K562 (cell line): ENCODE results near the gene MACROD2.

ENCODE experiments used
- JUN ChIP-seq, 2 experiments: sonication (generic) in 1 of 2; formaldehyde crosslinking in 1 of 2; IDR thresholded peaks; 2 replicates each; pipeline versions ENCODE4 v1.6.1 to v1.8.0; 2012 to 2022; ENCODE audit warnings: borderline replicate concordance in 2 of 2, mild to moderate bottlenecking in 2 of 2, improper control_type of control experiment in 1 of 2, low read depth in 1 of 2, low read length in 1 of 2, missing genetic modification reagents in 1 of 2
- YY1 ChIP-seq, 3 experiments: IDR thresholded peaks; 2 replicates each; pipeline ENCODE4 v1.6.1; 2011; ENCODE audit warnings: low read length in 2 of 3, mild to moderate bottlenecking in 2 of 3, moderate library complexity in 2 of 3, borderline replicate concordance in 1 of 3, control low read depth in 1 of 3, low read depth in 1 of 3; ENCODE audit not compliant: insufficient read depth in 3 of 3, insufficient replicate concordance in 2 of 3, control insufficient read depth in 1 of 3, insufficient read length in 1 of 3; ENCODE audit errors: extremely low read depth in 1 of 3
- ZNF347 ChIP-seq: fragments of 450-650 bp; formaldehyde crosslinking; IDR thresholded peaks from 2 replicates; pipeline ENCODE4 v1.4.0; 2020; ENCODE audit warnings: low read depth, mild to moderate bottlenecking, moderate library complexity
- TF ChIP-seq, protein P1 (sequence below), 3 experiments: IDR thresholded peaks in 2 of 3; conservative IDR thresholded peaks in 1 of 3; 2 replicates each; pipeline ENCODE4 v1.5.1; 2011 to 2012; ENCODE audit warnings: low read length in 3 of 3, mild to moderate bottlenecking in 3 of 3, control low read depth in 2 of 3, improper control_type of control experiment in 1 of 3, inconsistent platforms in 1 of 3, low read depth in 1 of 3, mixed read lengths in 1 of 3, moderate library complexity in 1 of 3; ENCODE audit not compliant: insufficient read depth in 2 of 3

DNA sequence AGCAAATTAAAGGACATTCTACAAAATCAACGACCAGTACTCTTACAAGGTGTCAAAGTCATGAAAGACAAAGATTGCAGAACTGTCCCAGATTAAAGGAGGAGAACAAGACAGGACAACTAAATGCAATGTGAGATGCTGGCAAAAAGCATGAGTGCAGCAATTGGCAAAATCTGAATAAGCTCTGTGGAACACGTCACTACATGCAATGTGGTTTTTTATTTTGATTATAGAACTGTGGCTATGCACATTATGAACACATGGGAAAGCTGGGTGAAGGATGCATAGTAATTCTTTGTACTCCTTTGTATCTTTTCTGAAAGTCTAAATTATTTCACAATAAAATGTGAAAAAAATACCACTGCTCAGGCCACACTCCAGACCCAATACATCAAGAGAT, 2068.6 kb downstream of the MACROD2 start:
- no peak for TF ChIP-seq YY1 (IDR thresholded peaks at IDR 0.05; ENCODE audit: borderline replicate concordance in 1 of 3, control insufficient read depth in 1 of 3, extremely low read depth in 1 of 3, insufficient read depth in 3 of 3, insufficient read length in 1 of 3, insufficient replicate concordance in 2 of 3, low read depth in 1 of 3, low read length in 2 of 3)
- TF ChIP-seq JUN (IDR thresholded peaks at IDR 0.05; ENCODE audit: borderline replicate concordance, low read depth, low read length) = no peak
- no peak for TF ChIP-seq JUN (CRISPR knock-in tag; IDR thresholded peaks at IDR 0.05; ENCODE audit: borderline replicate concordance)
- TF ChIP-seq, protein P1, sequence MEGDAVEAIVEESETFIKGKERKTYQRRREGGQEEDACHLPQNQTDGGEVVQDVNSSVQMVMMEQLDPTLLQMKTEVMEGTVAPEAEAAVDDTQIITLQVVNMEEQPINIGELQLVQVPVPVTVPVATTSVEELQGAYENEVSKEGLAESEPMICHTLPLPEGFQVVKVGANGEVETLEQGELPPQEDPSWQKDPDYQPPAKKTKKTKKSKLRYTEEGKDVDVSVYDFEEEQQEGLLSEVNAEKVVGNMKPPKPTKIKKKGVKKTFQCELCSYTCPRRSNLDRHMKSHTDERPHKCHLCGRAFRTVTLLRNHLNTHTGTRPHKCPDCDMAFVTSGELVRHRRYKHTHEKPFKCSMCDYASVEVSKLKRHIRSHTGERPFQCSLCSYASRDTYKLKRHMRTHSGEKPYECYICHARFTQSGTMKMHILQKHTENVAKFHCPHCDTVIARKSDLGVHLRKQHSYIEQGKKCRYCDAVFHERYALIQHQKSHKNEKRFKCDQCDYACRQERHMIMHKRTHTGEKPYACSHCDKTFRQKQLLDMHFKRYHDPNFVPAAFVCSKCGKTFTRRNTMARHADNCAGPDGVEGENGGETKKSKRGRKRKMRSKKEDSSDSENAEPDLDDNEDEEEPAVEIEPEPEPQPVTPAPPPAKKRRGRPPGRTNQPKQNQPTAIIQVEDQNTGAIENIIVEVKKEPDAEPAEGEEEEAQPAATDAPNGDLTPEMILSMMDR (IDR thresholded peaks at IDR 0.05 in 2 of 3, conservative IDR thresholded peaks at IDR 0.05 in 1 of 3; ENCODE audit: insufficient read depth in 2 of 3, low read depth in 1 of 3, low read length in 3 of 3) = no peak
- TF ChIP-seq ZNF347 (CRISPR knock-in tag) = no peak
